GM06990 (cell line): Measurements from ENCODE around the gene NDRG4.

Source experiments
- DNase-seq: peaks from one replicate; pipeline ENCODE4 v3.0.0-alpha.2; 2011; ENCODE audit not compliant: insufficient read length; ENCODE audit errors: extremely low read depth
- H3K27me3 ChIP-seq: replicated peaks from 2 replicates; pipeline ENCODE4 v1.6.0; 2011; ENCODE audit warnings: low read length; ENCODE audit not compliant: control insufficient read depth, insufficient read depth
- H3K36me3 ChIP-seq: 2 replicates; pipeline ENCODE4 v1.5.1; 2011; ENCODE audit warnings: low read length; ENCODE audit not compliant: control insufficient read depth, insufficient read depth
- H3K4me3 ChIP-seq: replicated peaks from 2 replicates; pipeline ENCODE4 v1.5.1; 2011; ENCODE audit warnings: low read depth, mild to moderate bottlenecking, control low read depth, low read length
- CTCF ChIP-seq: IDR thresholded peaks from 2 replicates; pipeline ENCODE4 v1.5.1; 2011; ENCODE audit warnings: low read length, control low read depth, mild to moderate bottlenecking, inconsistent platforms; ENCODE audit not compliant: insufficient read depth, poor library complexity, severe bottlenecking

NDRG4 gene

GRCh38 chr16:58541711-58542110 is 41.8 kb downstream of the NDRG4 start:
- no peak overlapping the region for H3K4me3 ChIP-seq
- no peak for TF ChIP-seq CTCF
- H3K27me3 ChIP-seq = no peaks in the 10 kb centered on the region
- peaks cover 35% of the 10 kb centered on the region for H3K36me3 ChIP-seq
- DNase-seq = no peak

- Histone ChIP-seq H3K36me3 (peaks cover 31% of the 10 kb centered on the region), H3K4me3 (no peak overlapping the region), H3K27me3 (no peaks in the 10 kb centered on the region)
- no peak for TF ChIP-seq CTCF
- DNase-seq = no peak
Observed at GRCh38 chr16:58542291-58542690, 42.3 kb downstream of the NDRG4 start.

GRCh38 chr16:58543685-58544084 is 43.7 kb downstream of the NDRG4 start:
- DNase-seq = no peak
- Histone ChIP-seq H3K36me3 (peaks cover 28% of the 10 kb centered on the region), H3K27me3 (no peaks in the 10 kb centered on the region), H3K4me3 (no peak overlapping the region)
- no peak for TF ChIP-seq CTCF

GRCh38 chr16:58548378-58548777 is 48.4 kb downstream of the NDRG4 start:
- TF ChIP-seq CTCF = no peak

GRCh38 chr16:58551496-58551895 is 51.6 kb downstream of the NDRG4 start:
- no peaks in the 10 kb centered on the region for H3K27me3 ChIP-seq

More at GRCh38 chr16:58548378-58548777, 48.4 kb downstream of the NDRG4 start:
- H3K4me3 ChIP-seq = no peak overlapping the region
- H3K27me3 ChIP-seq = no peaks in the 10 kb centered on the region
- H3K36me3 ChIP-seq = peaks cover 22% of the 10 kb centered on the region
- no peak for DNase-seq

More at GRCh38 chr16:58551496-58551895, 51.6 kb downstream of the NDRG4 start:
- no peak for DNase-seq
- no peak overlapping the region for H3K4me3 ChIP-seq
- peaks cover 16% of the 10 kb centered on the region for H3K36me3 ChIP-seq
- TF ChIP-seq CTCF = no peak
